MM.1S (cell line): ENCODE results near the gene KIAA1549.

Experiments
- DNase-seq: peaks from one replicate; pipeline ENCODE4 v3.0.0-alpha.2; 2015
- H2AFZ ChIP-seq: fragments of 300-600 bp; sonication (generic); 2 replicates; pipeline ENCODE4 v1.6.0; 2016; ENCODE audit warnings: antibody characterized with exemption, low read length
- H3F3A ChIP-seq: fragments of 300-600 bp; sonication (generic); 2 replicates; pipeline ENCODE4 v1.6.1; 2016; ENCODE audit warnings: mild to moderate bottlenecking, antibody characterized with exemption, low read length, moderate library complexity, mixed read lengths; ENCODE audit not compliant: insufficient read depth
- H3K27ac ChIP-seq: fragments of 300-600 bp; sonication (generic); 2 replicates; pipeline ENCODE4 v1.5.1; 2016; ENCODE audit warnings: mild to moderate bottlenecking, low read length
- H3K27me3 ChIP-seq: fragments of 300-600 bp; sonication (generic); replicated peaks from 2 replicates; pipeline ENCODE4 v1.6.0; 2016; ENCODE audit warnings: low read length; ENCODE audit not compliant: insufficient read depth
- H3K36me3 ChIP-seq: fragments of 300-600 bp; sonication (generic); replicated peaks from 2 replicates; pipeline ENCODE4 v1.6.1; 2016; ENCODE audit warnings: mild to moderate bottlenecking, low read length, mixed read lengths; ENCODE audit not compliant: insufficient read depth
- H3K4me1 ChIP-seq: fragments of 300-600 bp; sonication (generic); 2 replicates; pipeline ENCODE4 v1.6.1; 2016; ENCODE audit warnings: low read length, mixed read lengths
- H3K4me2 ChIP-seq: fragments of 300-600 bp; sonication (generic); 2 replicates; pipeline ENCODE4 v1.6.0; 2016; ENCODE audit warnings: low read depth, low read length
- H3K4me3 ChIP-seq: fragments of 300-600 bp; sonication (generic); 2 replicates; pipeline ENCODE4 v1.5.1; 2016; ENCODE audit warnings: low read length, mixed read lengths
- H3K79me2 ChIP-seq: fragments of 300-600 bp; sonication (generic); 2 replicates; pipeline ENCODE4 v1.6.1; 2016; ENCODE audit warnings: mixed run types, low read length, mixed read lengths
- H3K9ac ChIP-seq: fragments of 300-600 bp; sonication (generic); 2 replicates; pipeline ENCODE4 v1.6.1; 2016; ENCODE audit warnings: low read length, mixed read lengths
- H3K9me2 ChIP-seq: fragments of 300-600 bp; sonication (generic); replicated peaks from 2 replicates; pipeline ENCODE4 v1.6.1; 2016; ENCODE audit warnings: mild to moderate bottlenecking, low read length, mixed read lengths; ENCODE audit not compliant: insufficient read depth
- H3K9me3 ChIP-seq: fragments of 300-600 bp; sonication (generic); replicated peaks from 2 replicates; pipeline ENCODE4 v1.6.1; 2016; ENCODE audit warnings: mild to moderate bottlenecking, low read length, mixed read lengths; ENCODE audit not compliant: insufficient read depth
- H4K20me1 ChIP-seq: fragments of 300-600 bp; sonication (generic); 2 replicates; pipeline ENCODE4 v1.6.1; 2016; ENCODE audit warnings: mild to moderate bottlenecking, low read length, moderate library complexity, mixed read lengths; ENCODE audit not compliant: insufficient read depth
- EZH2 ChIP-seq: fragments of 300-600 bp; sonication (generic); optimal IDR thresholded peaks from 2 replicates; pipeline ENCODE3; 2017; ENCODE audit warnings: low read depth, mild to moderate bottlenecking, antibody characterized with exemption, low read length, mixed read lengths
- EZH2phosphoT487 ChIP-seq: fragments of 300-600 bp; sonication (generic); IDR thresholded peaks from 2 replicates; pipeline ENCODE4 v1.6.1; 2018; ENCODE audit warnings: antibody characterized with exemption, low read length
- TF ChIP-seq, protein P1 (sequence below): fragments of 300-600 bp; sonication (generic); IDR thresholded peaks from 2 replicates; pipeline ENCODE4 v1.5.1; 2016; ENCODE audit warnings: antibody characterized with exemption, low read length, mixed read lengths

KIAA1549 gene

DNA sequence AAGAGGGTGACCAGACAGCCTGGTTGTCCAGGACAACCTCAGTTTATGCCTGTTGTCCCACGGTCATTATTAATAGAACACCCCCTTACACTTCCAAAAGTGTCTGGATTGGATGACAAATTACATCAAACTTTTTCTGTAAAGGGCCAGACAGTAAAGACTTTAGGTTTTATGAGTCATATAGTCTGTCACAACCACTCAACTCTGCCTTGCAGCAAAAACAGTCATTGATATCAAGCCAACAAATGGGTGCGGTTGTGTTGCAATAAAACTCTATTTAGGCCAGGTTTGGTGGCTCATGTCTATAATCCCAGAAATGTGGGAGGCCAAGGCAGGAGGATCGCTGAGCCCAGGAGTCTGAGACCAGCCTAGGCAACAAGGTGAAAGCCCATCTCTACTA lies 116.5 kb downstream of the KIAA1549 start:
- no peaks in the 10 kb centered on the region for H3K4me1 ChIP-seq
- H3K79me2 ChIP-seq: no peaks in the 10 kb centered on the region
- H4K20me1 ChIP-seq: no peaks in the 10 kb centered on the region
- no peak overlapping the region for H2AFZ ChIP-seq
- no peaks in the 10 kb centered on the region for H3K27me3 ChIP-seq
- no peak overlapping the region for H3K27ac ChIP-seq
- no peak overlapping the region for H3K4me3 ChIP-seq
- no peaks in the 10 kb centered on the region for H3K9me3 ChIP-seq
- H3K9me2 ChIP-seq: no peaks in the 10 kb centered on the region
- no peaks in the 10 kb centered on the region for H3K36me3 ChIP-seq
- no peak for DNase-seq
- no peaks in the 10 kb centered on the region for H3F3A ChIP-seq
- TF ChIP-seq EZH2 (no peak), EZH2phosphoT487 (no peak)
- TF ChIP-seq, protein P1, sequence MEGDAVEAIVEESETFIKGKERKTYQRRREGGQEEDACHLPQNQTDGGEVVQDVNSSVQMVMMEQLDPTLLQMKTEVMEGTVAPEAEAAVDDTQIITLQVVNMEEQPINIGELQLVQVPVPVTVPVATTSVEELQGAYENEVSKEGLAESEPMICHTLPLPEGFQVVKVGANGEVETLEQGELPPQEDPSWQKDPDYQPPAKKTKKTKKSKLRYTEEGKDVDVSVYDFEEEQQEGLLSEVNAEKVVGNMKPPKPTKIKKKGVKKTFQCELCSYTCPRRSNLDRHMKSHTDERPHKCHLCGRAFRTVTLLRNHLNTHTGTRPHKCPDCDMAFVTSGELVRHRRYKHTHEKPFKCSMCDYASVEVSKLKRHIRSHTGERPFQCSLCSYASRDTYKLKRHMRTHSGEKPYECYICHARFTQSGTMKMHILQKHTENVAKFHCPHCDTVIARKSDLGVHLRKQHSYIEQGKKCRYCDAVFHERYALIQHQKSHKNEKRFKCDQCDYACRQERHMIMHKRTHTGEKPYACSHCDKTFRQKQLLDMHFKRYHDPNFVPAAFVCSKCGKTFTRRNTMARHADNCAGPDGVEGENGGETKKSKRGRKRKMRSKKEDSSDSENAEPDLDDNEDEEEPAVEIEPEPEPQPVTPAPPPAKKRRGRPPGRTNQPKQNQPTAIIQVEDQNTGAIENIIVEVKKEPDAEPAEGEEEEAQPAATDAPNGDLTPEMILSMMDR: no peak
- H3K4me2 ChIP-seq: no peak overlapping the region
- no peak overlapping the region for H3K9ac ChIP-seq

DNA sequence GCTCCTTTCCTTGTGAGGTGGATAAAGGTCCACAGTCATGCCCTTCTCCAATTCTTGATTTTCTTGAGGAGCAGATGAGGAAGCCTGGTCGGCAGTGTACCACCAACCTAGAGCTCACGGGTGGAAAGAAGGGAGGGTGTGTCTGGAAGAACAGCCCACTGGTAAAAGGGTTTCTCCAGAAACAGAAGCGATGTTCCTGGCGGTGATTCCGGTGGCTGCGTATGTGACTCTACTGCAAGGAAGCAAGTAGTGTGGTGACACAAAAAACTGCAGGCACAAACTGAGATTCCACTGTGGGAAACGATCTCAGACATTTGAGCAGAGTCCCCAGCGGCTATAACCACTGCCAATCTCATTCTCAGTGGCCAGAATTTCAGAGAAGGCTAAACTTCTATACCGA lies 117.3 kb downstream of the KIAA1549 start:
- TF ChIP-seq EZH2: no peak
- TF ChIP-seq, protein P1: no peak
- TF ChIP-seq EZH2phosphoT487: no peak

DNA sequence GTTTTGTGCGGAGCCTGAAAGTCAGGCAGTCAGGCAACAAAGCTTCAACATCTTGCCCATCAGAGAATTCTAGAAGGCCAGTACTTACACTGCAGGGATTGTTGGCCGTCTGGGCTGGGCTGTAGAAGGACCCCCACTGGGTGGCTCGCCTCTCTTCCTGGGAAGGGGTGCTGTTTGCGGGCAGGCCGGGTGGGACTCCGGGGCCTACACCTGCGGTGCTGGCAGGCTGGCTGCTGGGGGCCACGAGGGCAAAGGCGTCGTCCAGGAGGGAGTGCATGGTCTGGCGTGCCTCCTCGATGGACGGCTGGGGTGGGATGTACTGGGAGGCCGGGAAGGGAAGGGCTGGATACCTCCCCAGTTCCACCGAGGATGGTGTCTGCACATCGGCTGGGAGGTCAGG lies 120.1 kb downstream of the KIAA1549 start:
- H4K20me1 ChIP-seq: no peaks in the 10 kb centered on the region
- no peak overlapping the region for H3K4me3 ChIP-seq
- no peak for DNase-seq
- H3K4me1 ChIP-seq: no peaks in the 10 kb centered on the region
- no peaks in the 10 kb centered on the region for H3K27me3 ChIP-seq
- no peaks in the 10 kb centered on the region for H3K79me2 ChIP-seq
- no peaks in the 10 kb centered on the region for H3F3A ChIP-seq
- no peaks in the 10 kb centered on the region for H3K9me3 ChIP-seq
- H2AFZ ChIP-seq: no peak overlapping the region
- H3K9me2 ChIP-seq: no peaks in the 10 kb centered on the region
- H3K9ac ChIP-seq: no peak overlapping the region
- no peak overlapping the region for H3K27ac ChIP-seq
- no peak overlapping the region for H3K4me2 ChIP-seq
- TF ChIP-seq, protein P1: no peak
- H3K36me3 ChIP-seq: no peaks in the 10 kb centered on the region

More for the DNA sequence above, 117.3 kb downstream of the KIAA1549 start:
- Histone ChIP-seq H3K79me2 (no peaks in the 10 kb centered on the region), H3K9me3 (no peaks in the 10 kb centered on the region), H2AFZ (no peak overlapping the region), H3K27ac (no peak overlapping the region), H3K27me3 (no peaks in the 10 kb centered on the region), H3K4me3 (no peak overlapping the region), H3K4me2 (no peak overlapping the region), H3F3A (no peaks in the 10 kb centered on the region), H3K9me2 (no peaks in the 10 kb centered on the region), H3K9ac (no peak overlapping the region), H3K4me1 (no peaks in the 10 kb centered on the region), H4K20me1 (no peaks in the 10 kb centered on the region), H3K36me3 (no peaks in the 10 kb centered on the region)
- no peak for DNase-seq

DNA sequence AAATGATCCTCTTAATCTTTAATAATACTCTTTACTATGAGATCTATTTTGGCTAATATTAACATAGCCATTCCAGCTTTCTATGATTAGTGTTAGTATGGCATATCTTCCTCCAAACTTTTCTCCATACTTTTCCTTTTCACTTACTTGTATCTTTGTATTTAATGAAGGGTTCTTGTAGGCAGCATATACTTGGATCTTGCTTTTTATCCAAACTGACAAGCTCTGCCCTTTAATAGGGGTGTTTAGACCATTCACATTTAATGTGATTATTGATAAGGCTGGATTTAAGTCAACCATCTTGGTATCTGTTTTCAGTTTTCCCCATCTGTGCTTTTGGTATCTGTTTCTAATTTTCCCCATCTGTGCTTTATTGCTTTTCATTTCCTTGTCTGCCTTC lies 123.5 kb downstream of the KIAA1549 start:
- no peaks in the 10 kb centered on the region for H3K4me1 ChIP-seq
- H3K4me2 ChIP-seq: no peak overlapping the region
- H3K9me2 ChIP-seq: no peaks in the 10 kb centered on the region
- no peaks in the 10 kb centered on the region for H3K36me3 ChIP-seq
- no peaks in the 10 kb centered on the region for H3K9me3 ChIP-seq
- H3K27me3 ChIP-seq: no peaks in the 10 kb centered on the region
- no peak overlapping the region for H3K27ac ChIP-seq
- no peak for DNase-seq
- H4K20me1 ChIP-seq: no peaks in the 10 kb centered on the region
- no peaks in the 10 kb centered on the region for H3K79me2 ChIP-seq
- no peak overlapping the region for H3K9ac ChIP-seq
- TF ChIP-seq, protein P1: no peak
- no peak for TF ChIP-seq EZH2
- no peak for TF ChIP-seq EZH2phosphoT487
- H3F3A ChIP-seq: no peaks in the 10 kb centered on the region
- H3K4me3 ChIP-seq: no peak overlapping the region
- no peak overlapping the region for H2AFZ ChIP-seq
